AG09309 (cell line): ENCODE data around the gene VRK1.

ENCODE experiments used
- DNase-seq: peaks from one replicate; pipeline ENCODE4 v3.0.0-alpha.2; 2010; ENCODE audit warnings: low read depth
- H3K4me3 ChIP-seq: 2 replicates; pipeline ENCODE4 v1.5.1; 2011; ENCODE audit warnings: mild to moderate bottlenecking, low read depth, low read length, moderate library complexity; ENCODE audit not compliant: control insufficient read depth
- TF ChIP-seq, protein P1 (sequence below): IDR thresholded peaks from 2 replicates; pipeline ENCODE4 v1.5.1; 2011; ENCODE audit warnings: mild to moderate bottlenecking, low read depth, low read length, inconsistent platforms; ENCODE audit not compliant: insufficient read depth, control insufficient read depth; ENCODE audit errors: missing control alignments

VRK1 gene

DNA sequence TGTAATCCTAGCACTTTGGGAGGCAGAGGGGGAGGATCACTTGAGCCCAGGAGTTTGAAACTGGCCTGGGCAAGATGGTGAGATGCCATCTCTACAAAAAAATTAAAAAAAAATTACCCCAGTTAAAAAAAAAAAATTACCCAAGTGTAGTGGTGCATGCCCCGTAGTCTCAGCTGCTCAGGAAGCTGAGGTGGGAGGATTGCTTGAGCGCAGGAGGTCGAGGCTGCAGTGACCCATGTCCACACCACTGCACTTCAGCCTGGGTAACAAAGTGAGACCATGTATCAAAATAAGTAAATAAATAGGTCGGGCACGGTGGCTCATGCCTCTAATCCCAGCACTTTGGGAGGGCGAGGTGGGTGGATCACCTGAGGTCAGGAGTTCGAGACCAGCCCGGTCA lies 128.8 kb downstream of the VRK1 start:
- no peak overlapping the region for H3K4me3 ChIP-seq
- TF ChIP-seq, protein P1, sequence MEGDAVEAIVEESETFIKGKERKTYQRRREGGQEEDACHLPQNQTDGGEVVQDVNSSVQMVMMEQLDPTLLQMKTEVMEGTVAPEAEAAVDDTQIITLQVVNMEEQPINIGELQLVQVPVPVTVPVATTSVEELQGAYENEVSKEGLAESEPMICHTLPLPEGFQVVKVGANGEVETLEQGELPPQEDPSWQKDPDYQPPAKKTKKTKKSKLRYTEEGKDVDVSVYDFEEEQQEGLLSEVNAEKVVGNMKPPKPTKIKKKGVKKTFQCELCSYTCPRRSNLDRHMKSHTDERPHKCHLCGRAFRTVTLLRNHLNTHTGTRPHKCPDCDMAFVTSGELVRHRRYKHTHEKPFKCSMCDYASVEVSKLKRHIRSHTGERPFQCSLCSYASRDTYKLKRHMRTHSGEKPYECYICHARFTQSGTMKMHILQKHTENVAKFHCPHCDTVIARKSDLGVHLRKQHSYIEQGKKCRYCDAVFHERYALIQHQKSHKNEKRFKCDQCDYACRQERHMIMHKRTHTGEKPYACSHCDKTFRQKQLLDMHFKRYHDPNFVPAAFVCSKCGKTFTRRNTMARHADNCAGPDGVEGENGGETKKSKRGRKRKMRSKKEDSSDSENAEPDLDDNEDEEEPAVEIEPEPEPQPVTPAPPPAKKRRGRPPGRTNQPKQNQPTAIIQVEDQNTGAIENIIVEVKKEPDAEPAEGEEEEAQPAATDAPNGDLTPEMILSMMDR: no peak
- DNase-seq: no peak

DNA sequence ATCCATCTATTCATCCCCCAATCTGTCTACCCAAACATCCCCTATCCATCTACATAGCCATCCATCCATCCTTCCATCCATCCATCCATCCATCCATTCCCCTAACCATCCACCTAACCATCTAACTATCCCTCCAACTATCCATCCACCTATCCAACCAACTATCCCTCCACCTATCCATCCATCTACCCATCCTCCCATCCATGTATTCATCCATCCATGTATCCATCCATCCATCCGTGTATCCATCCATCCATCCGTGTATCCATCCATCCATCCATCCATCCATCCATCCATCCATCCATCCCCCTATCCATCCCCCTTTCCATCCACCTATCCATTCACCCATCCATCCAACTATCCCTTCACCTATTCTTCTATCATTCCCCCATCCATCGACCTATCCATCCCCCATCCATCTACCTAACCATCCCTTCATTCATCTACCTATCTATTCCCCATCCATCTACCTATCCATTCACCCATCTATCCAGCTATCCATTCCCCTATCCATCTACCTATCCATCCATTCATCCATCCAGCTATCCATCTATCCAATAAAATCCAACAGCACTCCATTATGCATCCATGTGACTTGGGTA lies 131.7 kb downstream of the VRK1 start:
- no peak for DNase-seq
- no peak overlapping the region for H3K4me3 ChIP-seq
- TF ChIP-seq, protein P1: no peak

DNA sequence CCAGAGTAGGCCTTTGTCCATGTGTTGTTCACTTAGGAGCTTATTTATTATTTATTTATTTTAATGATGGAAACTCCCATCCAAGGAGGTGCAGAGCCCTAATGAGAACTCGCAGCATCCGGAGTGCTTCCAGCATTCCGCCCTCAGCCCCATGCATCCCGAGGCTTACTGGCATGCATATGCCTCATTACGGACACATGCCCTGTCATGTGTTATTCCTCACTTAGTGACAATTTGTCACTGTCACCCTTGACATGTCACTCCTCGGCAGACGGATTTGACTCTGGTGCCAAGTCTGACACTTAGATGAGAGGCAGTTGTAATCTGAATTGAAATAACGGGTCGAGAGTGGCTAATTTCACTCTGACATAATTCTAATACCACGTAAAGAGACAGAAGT lies 132.8 kb downstream of the VRK1 start:
- DNase-seq: no peak
- TF ChIP-seq, protein P1: no peak
- H3K4me3 ChIP-seq: no peak overlapping the region

DNA sequence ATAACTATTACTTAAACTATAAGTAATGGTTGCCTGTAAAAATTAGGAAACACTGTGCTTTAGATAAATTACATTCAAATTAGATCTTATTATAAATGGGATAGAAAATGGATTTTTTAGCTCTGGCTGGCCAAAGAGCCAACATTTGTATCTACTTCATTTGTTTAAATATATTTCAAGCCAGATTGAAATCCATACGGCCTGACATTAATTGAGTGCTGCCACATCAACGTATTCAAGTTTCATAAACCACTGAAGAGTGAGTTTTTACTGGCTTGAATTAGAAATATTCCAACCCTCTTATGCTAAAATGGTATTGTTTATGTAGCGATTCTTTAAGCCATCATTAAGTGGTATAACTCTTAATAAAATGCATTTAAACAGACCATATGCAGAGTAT lies 133.3 kb downstream of the VRK1 start:
- TF ChIP-seq, protein P1: no peak
- DNase-seq: no peak
- no peak overlapping the region for H3K4me3 ChIP-seq
